MM.1S (cell line): ENCODE results near the gene KCNS3.

Source experiments
- DNase-seq: peaks from one replicate; pipeline ENCODE4 v3.0.0-alpha.2; 2015
- H2AFZ ChIP-seq: fragments of 300-600 bp; sonication (generic); 2 replicates; pipeline ENCODE4 v1.6.0; 2016; ENCODE audit warnings: antibody characterized with exemption, low read length
- H3F3A ChIP-seq: fragments of 300-600 bp; sonication (generic); 2 replicates; pipeline ENCODE4 v1.6.1; 2016; ENCODE audit warnings: mild to moderate bottlenecking, antibody characterized with exemption, low read length, moderate library complexity, mixed read lengths; ENCODE audit not compliant: insufficient read depth
- H3K27ac ChIP-seq: fragments of 300-600 bp; sonication (generic); 2 replicates; pipeline ENCODE4 v1.5.1; 2016; ENCODE audit warnings: mild to moderate bottlenecking, low read length
- H3K27me3 ChIP-seq: fragments of 300-600 bp; sonication (generic); replicated peaks from 2 replicates; pipeline ENCODE4 v1.6.0; 2016; ENCODE audit warnings: low read length; ENCODE audit not compliant: insufficient read depth
- H3K36me3 ChIP-seq: fragments of 300-600 bp; sonication (generic); replicated peaks from 2 replicates; pipeline ENCODE4 v1.6.1; 2016; ENCODE audit warnings: mild to moderate bottlenecking, low read length, mixed read lengths; ENCODE audit not compliant: insufficient read depth
- H3K4me1 ChIP-seq: fragments of 300-600 bp; sonication (generic); 2 replicates; pipeline ENCODE4 v1.6.1; 2016; ENCODE audit warnings: low read length, mixed read lengths
- H3K4me2 ChIP-seq: fragments of 300-600 bp; sonication (generic); 2 replicates; pipeline ENCODE4 v1.6.0; 2016; ENCODE audit warnings: low read depth, low read length
- H3K4me3 ChIP-seq: fragments of 300-600 bp; sonication (generic); 2 replicates; pipeline ENCODE4 v1.5.1; 2016; ENCODE audit warnings: low read length, mixed read lengths
- H3K79me2 ChIP-seq: fragments of 300-600 bp; sonication (generic); 2 replicates; pipeline ENCODE4 v1.6.1; 2016; ENCODE audit warnings: mixed run types, low read length, mixed read lengths
- H3K9ac ChIP-seq: fragments of 300-600 bp; sonication (generic); 2 replicates; pipeline ENCODE4 v1.6.1; 2016; ENCODE audit warnings: low read length, mixed read lengths
- H3K9me2 ChIP-seq: fragments of 300-600 bp; sonication (generic); replicated peaks from 2 replicates; pipeline ENCODE4 v1.6.1; 2016; ENCODE audit warnings: mild to moderate bottlenecking, low read length, mixed read lengths; ENCODE audit not compliant: insufficient read depth
- H3K9me3 ChIP-seq: fragments of 300-600 bp; sonication (generic); replicated peaks from 2 replicates; pipeline ENCODE4 v1.6.1; 2016; ENCODE audit warnings: mild to moderate bottlenecking, low read length, mixed read lengths; ENCODE audit not compliant: insufficient read depth
- H4K20me1 ChIP-seq: fragments of 300-600 bp; sonication (generic); 2 replicates; pipeline ENCODE4 v1.6.1; 2016; ENCODE audit warnings: mild to moderate bottlenecking, low read length, moderate library complexity, mixed read lengths; ENCODE audit not compliant: insufficient read depth
- EZH2 ChIP-seq: fragments of 300-600 bp; sonication (generic); optimal IDR thresholded peaks from 2 replicates; pipeline ENCODE3; 2017; ENCODE audit warnings: low read depth, mild to moderate bottlenecking, antibody characterized with exemption, low read length, mixed read lengths
- EZH2phosphoT487 ChIP-seq: fragments of 300-600 bp; sonication (generic); IDR thresholded peaks from 2 replicates; pipeline ENCODE4 v1.6.1; 2018; ENCODE audit warnings: antibody characterized with exemption, low read length
- TF ChIP-seq, protein P1 (sequence below): fragments of 300-600 bp; sonication (generic); IDR thresholded peaks from 2 replicates; pipeline ENCODE4 v1.5.1; 2016; ENCODE audit warnings: antibody characterized with exemption, low read length, mixed read lengths

Gene KCNS3

GRCh38 chr2:17930773-17931172 lies 52.3 kb downstream of the KCNS3 start:
- Histone ChIP-seq H3F3A (no peaks in the 10 kb centered on the region), H3K9me3 (no peaks in the 10 kb centered on the region), H3K4me1 (no peaks in the 10 kb centered on the region), H3K9ac (no peak overlapping the region), H3K27me3 (no peaks in the 10 kb centered on the region), H3K36me3 (no peaks in the 10 kb centered on the region), H3K4me3 (no peak overlapping the region), H2AFZ (no peak overlapping the region), H3K4me2 (no peak overlapping the region), H3K79me2 (no peaks in the 10 kb centered on the region), H3K9me2 (no peaks in the 10 kb centered on the region), H4K20me1 (no peaks in the 10 kb centered on the region), H3K27ac (no peak overlapping the region)
- TF ChIP-seq EZH2 (no peak), EZH2phosphoT487 (no peak)
- TF ChIP-seq, protein P1, sequence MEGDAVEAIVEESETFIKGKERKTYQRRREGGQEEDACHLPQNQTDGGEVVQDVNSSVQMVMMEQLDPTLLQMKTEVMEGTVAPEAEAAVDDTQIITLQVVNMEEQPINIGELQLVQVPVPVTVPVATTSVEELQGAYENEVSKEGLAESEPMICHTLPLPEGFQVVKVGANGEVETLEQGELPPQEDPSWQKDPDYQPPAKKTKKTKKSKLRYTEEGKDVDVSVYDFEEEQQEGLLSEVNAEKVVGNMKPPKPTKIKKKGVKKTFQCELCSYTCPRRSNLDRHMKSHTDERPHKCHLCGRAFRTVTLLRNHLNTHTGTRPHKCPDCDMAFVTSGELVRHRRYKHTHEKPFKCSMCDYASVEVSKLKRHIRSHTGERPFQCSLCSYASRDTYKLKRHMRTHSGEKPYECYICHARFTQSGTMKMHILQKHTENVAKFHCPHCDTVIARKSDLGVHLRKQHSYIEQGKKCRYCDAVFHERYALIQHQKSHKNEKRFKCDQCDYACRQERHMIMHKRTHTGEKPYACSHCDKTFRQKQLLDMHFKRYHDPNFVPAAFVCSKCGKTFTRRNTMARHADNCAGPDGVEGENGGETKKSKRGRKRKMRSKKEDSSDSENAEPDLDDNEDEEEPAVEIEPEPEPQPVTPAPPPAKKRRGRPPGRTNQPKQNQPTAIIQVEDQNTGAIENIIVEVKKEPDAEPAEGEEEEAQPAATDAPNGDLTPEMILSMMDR: no peak
- no peak for DNase-seq

DNA sequence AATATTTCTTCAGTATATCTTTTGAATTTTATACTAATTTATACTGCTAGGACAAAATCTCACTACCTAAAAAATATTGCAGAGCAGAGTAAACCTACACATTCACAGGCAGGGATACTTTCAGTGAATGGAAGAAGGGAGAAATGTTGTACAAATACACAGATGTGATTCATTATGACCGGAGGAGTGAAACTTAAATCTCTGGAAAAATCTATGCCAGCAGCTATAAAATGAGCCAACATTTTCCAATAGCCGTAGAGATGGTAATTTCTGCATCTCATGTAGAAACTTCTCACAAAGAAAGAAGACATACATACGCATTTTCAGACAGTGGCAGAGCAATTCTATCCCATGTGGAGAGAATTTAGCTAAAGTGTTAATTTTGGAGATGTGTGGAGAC lies 54.8 kb downstream of the KCNS3 start:
- H3K4me1 ChIP-seq: no peaks in the 10 kb centered on the region
- H3K27me3 ChIP-seq: no peaks in the 10 kb centered on the region
- H3K36me3 ChIP-seq: no peaks in the 10 kb centered on the region
- H3K27ac ChIP-seq: no peak overlapping the region
- H2AFZ ChIP-seq: no peak overlapping the region
- no peaks in the 10 kb centered on the region for H3F3A ChIP-seq
- no peaks in the 10 kb centered on the region for H3K9me3 ChIP-seq
- no peak for TF ChIP-seq EZH2phosphoT487
- H3K9ac ChIP-seq: no peak overlapping the region
- no peaks in the 10 kb centered on the region for H4K20me1 ChIP-seq
- DNase-seq: no peak
- no peak overlapping the region for H3K4me2 ChIP-seq
- no peaks in the 10 kb centered on the region for H3K79me2 ChIP-seq
- no peaks in the 10 kb centered on the region for H3K9me2 ChIP-seq
- H3K4me3 ChIP-seq: no peak overlapping the region

GRCh38 chr2:17934721-17935120 lies 56.3 kb downstream of the KCNS3 start:
- Histone ChIP-seq H3K9me2 (no peaks in the 10 kb centered on the region), H2AFZ (no peak overlapping the region), H3K9ac (no peak overlapping the region), H3K4me3 (no peak overlapping the region), H3K36me3 (no peaks in the 10 kb centered on the region), H4K20me1 (no peaks in the 10 kb centered on the region), H3K9me3 (no peaks in the 10 kb centered on the region), H3K4me2 (no peak overlapping the region), H3K4me1 (no peaks in the 10 kb centered on the region), H3K79me2 (no peaks in the 10 kb centered on the region), H3K27me3 (no peaks in the 10 kb centered on the region), H3K27ac (no peak overlapping the region), H3F3A (no peaks in the 10 kb centered on the region)
- TF ChIP-seq EZH2phosphoT487: no peak
- TF ChIP-seq EZH2: no peak
- TF ChIP-seq, protein P1: no peak
- DNase-seq: no peak

GRCh38 chr2:17935242-17935885 lies 56.9 kb downstream of the KCNS3 start:
- Histone ChIP-seq H4K20me1 (no peaks in the 10 kb centered on the region), H3K9me2 (no peaks in the 10 kb centered on the region), H2AFZ (no peak overlapping the region), H3K36me3 (no peaks in the 10 kb centered on the region), H3K79me2 (no peaks in the 10 kb centered on the region), H3K4me1 (no peaks in the 10 kb centered on the region), H3F3A (no peaks in the 10 kb centered on the region), H3K4me3 (no peak overlapping the region), H3K9me3 (no peaks in the 10 kb centered on the region), H3K9ac (no peak overlapping the region), H3K27me3 (no peaks in the 10 kb centered on the region), H3K27ac (no peak overlapping the region), H3K4me2 (no peak overlapping the region)
- TF ChIP-seq, protein P1: no peak
- TF ChIP-seq EZH2 (no peak), EZH2phosphoT487 (no peak)
- no peak for DNase-seq
